OCI-LY3 (cell line): ENCODE results near the gene PLEKHD1.

ENCODE experiments used
- H2AFZ ChIP-seq: fragments of 200-600, 300-600 bp; shearing (Covaris generic); 2 replicates; pipeline ENCODE4 v1.6.0; 2014; ENCODE audit warnings: antibody characterized with exemption, low read depth, low read length
- H3K27ac ChIP-seq: fragments of 200-600, 300-600 bp; sonication (generic); 2 replicates; pipeline ENCODE4 v1.5.1; 2014; ENCODE audit warnings: mild to moderate bottlenecking, low read length, moderate library complexity, mixed read lengths
- H3K27me3 ChIP-seq: fragments of 200-600, 300-600 bp; sonication (generic); 2 replicates; pipeline ENCODE4 v1.6.1; 2014; ENCODE audit warnings: low read depth, low read length, mixed read lengths
- H3K36me3 ChIP-seq: fragments of 200-600, 300-600 bp; sonication (generic); replicated peaks from 2 replicates; pipeline ENCODE3; 2014; ENCODE audit warnings: low read depth, low read length, mixed read lengths
- H3K4me1 ChIP-seq: fragments of 300-600, 200-600 bp; sonication (generic); 2 replicates; pipeline ENCODE4 v1.6.1; 2014; ENCODE audit warnings: low read length, mixed read lengths
- H3K4me2 ChIP-seq: fragments of 200-600, 300-600 bp; sonication (generic); 2 replicates; pipeline ENCODE4 v1.6.1; 2014; ENCODE audit warnings: low read length, mixed read lengths
- H3K4me3 ChIP-seq: fragments of 300-600, 200-600 bp; sonication (generic); 2 replicates; pipeline ENCODE4 v1.5.1; 2014; ENCODE audit warnings: antibody characterized with exemption, mild to moderate bottlenecking, low read length, moderate library complexity
- H3K79me2 ChIP-seq: fragments of 300-600, 200-600 bp; shearing (Covaris generic); 2 replicates; pipeline ENCODE4 v1.6.1; 2014; ENCODE audit warnings: mild to moderate bottlenecking, low read length, mixed read lengths
- H3K9ac ChIP-seq: fragments of 300-600, 200-600 bp; shearing (Covaris generic); 2 replicates; pipeline ENCODE4 v1.6.0; 2014; ENCODE audit warnings: mild to moderate bottlenecking, low read length, moderate library complexity
- H3K9me3 ChIP-seq: fragments of 200-600, 300-600 bp; shearing (Covaris generic); 2 replicates; pipeline ENCODE4 v1.6.1; 2014; ENCODE audit warnings: low read length, mixed read lengths; ENCODE audit not compliant: insufficient read depth
- H4K20me1 ChIP-seq: fragments of 200-600, 300-600 bp; sonication (generic); 2 replicates; pipeline ENCODE4 v1.6.1; 2016; ENCODE audit warnings: low read length, mixed read lengths; ENCODE audit not compliant: insufficient read depth
- CTCF ChIP-seq: fragments of 200-600, 300-600 bp; sonication (generic); IDR thresholded peaks from 2 replicates; pipeline ENCODE4 v1.5.1; 2014; ENCODE audit warnings: antibody characterized with exemption, low read length, low read depth
- EZH2phosphoT487 ChIP-seq: fragments of 200-600 bp; shearing (Covaris generic); IDR thresholded peaks from 2 replicates; pipeline ENCODE4 v1.6.1; 2018; ENCODE audit warnings: antibody characterized with exemption, mixed run types, low read depth

PLEKHD1 gene

GRCh38 chr14:69551511-69551910, 67.0 kb downstream of the PLEKHD1 start:
- H3K9me3 ChIP-seq, result no peaks in the 10 kb centered on the region
- no peaks in the 10 kb centered on the region for H3K36me3 ChIP-seq
- no peak for TF ChIP-seq EZH2phosphoT487
- no peak for TF ChIP-seq CTCF
- no peak overlapping the region for H3K27ac ChIP-seq
- H3K4me1 ChIP-seq, result no peaks in the 10 kb centered on the region
- H3K4me3 ChIP-seq, result no peak overlapping the region
- H3K4me2 ChIP-seq, result no peak overlapping the region
- no peak overlapping the region for H2AFZ ChIP-seq
- no peaks in the 10 kb centered on the region for H4K20me1 ChIP-seq
- H3K27me3 ChIP-seq, result peaks cover 3% of the 10 kb centered on the region; the same call in 1 of the 2 replicates
- no peaks in the 10 kb centered on the region for H3K79me2 ChIP-seq
- H3K9ac ChIP-seq, result no peak overlapping the region

GRCh38 chr14:69553252-69553651, 68.7 kb downstream of the PLEKHD1 start:
- no peak overlapping the region for H2AFZ ChIP-seq
- H3K27me3 ChIP-seq, result peaks cover 8% of the 10 kb centered on the region; the same call in 1 of the 2 replicates
- no peak overlapping the region for H3K4me3 ChIP-seq
- H3K36me3 ChIP-seq, result no peaks in the 10 kb centered on the region
- no peak overlapping the region for H3K4me2 ChIP-seq
- H3K9me3 ChIP-seq, result no peaks in the 10 kb centered on the region
- H3K27ac ChIP-seq, result no peak overlapping the region
- H3K79me2 ChIP-seq, result no peaks in the 10 kb centered on the region
- no peak for TF ChIP-seq EZH2phosphoT487
- TF ChIP-seq CTCF, result no peak
- no peaks in the 10 kb centered on the region for H4K20me1 ChIP-seq
- no peaks in the 10 kb centered on the region for H3K4me1 ChIP-seq
- no peak overlapping the region for H3K9ac ChIP-seq

GRCh38 chr14:69554500-69554899, 70.0 kb downstream of the PLEKHD1 start:
- no peak for TF ChIP-seq CTCF
- no peak for TF ChIP-seq EZH2phosphoT487
- Histone ChIP-seq H2AFZ (no peak overlapping the region), H3K4me2 (no peak overlapping the region), H3K4me3 (no peak overlapping the region), H3K9me3 (no peaks in the 10 kb centered on the region), H3K4me1 (no peaks in the 10 kb centered on the region), H3K27me3 (peaks cover 11% of the 10 kb centered on the region; the same call in 1 of the 2 replicates), H4K20me1 (no peaks in the 10 kb centered on the region), H3K79me2 (no peaks in the 10 kb centered on the region), H3K27ac (no peak overlapping the region), H3K36me3 (no peaks in the 10 kb centered on the region), H3K9ac (no peak overlapping the region)

GRCh38 chr14:69558774-69559173, 74.2 kb downstream of the PLEKHD1 start:
- no peak overlapping the region for H2AFZ ChIP-seq
- no peak for TF ChIP-seq CTCF
- no peak for TF ChIP-seq EZH2phosphoT487
- no peaks in the 10 kb centered on the region for H3K4me1 ChIP-seq
- no peak overlapping the region for H3K9ac ChIP-seq
- no peak overlapping the region for H3K4me3 ChIP-seq
- no peaks in the 10 kb centered on the region for H4K20me1 ChIP-seq
- H3K79me2 ChIP-seq, result no peaks in the 10 kb centered on the region
- no peak overlapping the region for H3K4me2 ChIP-seq
- no peaks in the 10 kb centered on the region for H3K36me3 ChIP-seq
- H3K27me3 ChIP-seq, result peaks cover 35% of the 10 kb centered on the region
- H3K27ac ChIP-seq, result no peak overlapping the region
- no peaks in the 10 kb centered on the region for H3K9me3 ChIP-seq
